GM19035 (cell line): ENCODE results near the gene AHI1.

Experiments used
- ATAC-seq: cut with Tn5 transposase; IDR thresholded peaks from one replicate; pipeline ENCODE4 v1.9.1; 2021; ENCODE audit not compliant: unreplicated experiment

The AHI1 gene

GRCh38 chr6:135236319-135236718, 261.2 kb downstream of the AHI1 start:
- ATAC-seq, result no peak

GRCh38 chr6:135235716-135236115, 261.8 kb downstream of the AHI1 start:
- ATAC-seq, result no peak

DNA sequence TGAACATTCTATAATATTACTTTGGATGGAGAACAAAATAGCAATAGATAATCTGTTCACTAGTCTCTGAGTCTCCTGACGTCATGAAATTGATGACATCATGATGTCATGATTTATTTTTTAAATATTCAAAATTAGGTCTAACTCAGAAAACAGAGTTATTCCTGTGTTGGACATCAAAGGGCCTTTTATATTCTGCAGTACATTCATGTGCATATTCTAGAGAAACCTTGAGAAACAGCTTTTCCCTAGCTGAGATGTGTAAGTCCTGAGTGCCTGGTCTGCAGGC, 263.1 kb downstream of the AHI1 start:
- no peak for ATAC-seq

DNA sequence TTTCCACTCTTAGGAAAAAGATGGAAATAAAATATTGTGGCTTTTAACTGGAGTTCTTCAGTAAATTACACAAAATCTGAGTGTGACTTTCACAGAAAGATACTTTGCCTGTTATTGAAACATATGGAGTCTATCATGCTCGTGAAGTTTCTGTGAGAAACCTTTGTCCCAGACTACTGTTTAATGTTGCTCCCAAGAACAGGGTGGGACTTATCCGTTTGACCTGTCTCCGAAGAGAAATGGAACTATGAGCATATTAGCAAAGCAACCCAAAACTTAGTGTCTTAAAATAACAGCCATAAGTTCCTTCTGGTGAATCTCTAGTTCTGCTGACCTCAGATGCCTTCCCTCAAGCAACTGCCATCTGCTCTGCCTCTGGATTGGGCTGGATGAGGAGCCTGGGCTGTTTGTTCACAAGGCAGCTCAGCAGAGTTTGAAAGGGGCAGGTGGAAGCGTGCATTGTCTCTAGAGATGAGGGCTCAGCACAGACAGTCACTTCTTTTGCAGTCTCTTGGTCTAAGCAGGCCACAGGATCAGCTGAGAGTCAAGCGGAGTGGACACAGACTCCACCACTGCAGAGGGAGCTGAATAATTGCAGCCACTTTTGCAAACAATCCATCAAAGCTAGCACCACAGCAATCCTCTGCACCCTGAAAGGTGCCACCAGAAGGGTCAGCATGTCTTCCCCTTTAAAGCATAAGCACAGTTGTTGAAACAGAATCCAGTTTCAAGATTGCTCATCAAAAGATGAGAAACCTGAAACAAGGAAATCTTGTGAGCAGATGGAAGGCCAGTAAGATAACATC, 263.7 kb downstream of the AHI1 start:
- ATAC-seq, result peak; percentile 55
